Lower leg skin (tissue), 3 donors: ENCODE measurements around the gene COPZ2.

Experiments used
- CTCF ChIP-seq, 3 donors: fragments of 450-650 bp; IDR thresholded peaks; one replicate each; pipeline ENCODE4 v1.5.1; 2016; ENCODE audit warnings: antibody characterized with exemption in 3 of 3, mild to moderate bottlenecking in 3 of 3, moderate library complexity in 2 of 3
- POLR2A ChIP-seq, 2 donors: fragments of 450-650 bp; IDR thresholded peaks; one replicate each; pipeline ENCODE4 v1.6.1; 2016 to 2017; ENCODE audit warnings: antibody characterized with exemption in 2 of 2, mild to moderate bottlenecking in 1 of 2, moderate library complexity in 1 of 2

GRCh38 chr17:48038687-48039086, 1.1 kb upstream of the COPZ2 start:
- no peak for TF ChIP-seq CTCF (IDR thresholded peaks at IDR 0.05)
- no peak for TF ChIP-seq POLR2A (IDR thresholded peaks at IDR 0.05)
